HG02852 (cell line): ENCODE measurements around the gene EHD4.

ENCODE experiments used
- ATAC-seq: cut with Tn5 transposase; IDR thresholded peaks from one replicate; pipeline ENCODE4 v1.9.1; 2021; ENCODE audit warnings: mild to moderate bottlenecking, moderate library complexity; ENCODE audit not compliant: unreplicated experiment

EHD4 gene

GRCh38 chr15:41899854-41900442 lies 72.4 kb downstream of the EHD4 start:
- ATAC-seq: no peak

GRCh38 chr15:41897363-41897799 lies 75.0 kb downstream of the EHD4 start:
- ATAC-seq: no peak

GRCh38 chr15:41896566-41896965 lies 75.8 kb downstream of the EHD4 start:
- no peak for ATAC-seq

- ATAC-seq: no peak
Observed at GRCh38 chr15:41895957-41896356, 76.4 kb downstream of the EHD4 start.

GRCh38 chr15:41895491-41895890 lies 76.9 kb downstream of the EHD4 start:
- ATAC-seq: no peak

- peak; percentile 96 for ATAC-seq
Observed at GRCh38 chr15:41894791-41895463, 77.4 kb downstream of the EHD4 start.

GRCh38 chr15:41894251-41894790 lies 78.0 kb downstream of the EHD4 start:
- no peak for ATAC-seq

- ATAC-seq: no peak
Observed at GRCh38 chr15:41893422-41894250, 78.7 kb downstream of the EHD4 start, which contains the start of gene SPTBN5. TSS of gene SPTBN5 (minus strand) at chr15:41894053. CDS start at chr15:41893497, 556 bp downstream.

- ATAC-seq: no peak
Observed at GRCh38 chr15:41892621-41893421, 79.5 kb downstream of the EHD4 start.

GRCh38 chr15:41891946-41892345 lies 80.4 kb downstream of the EHD4 start:
- ATAC-seq: no peak

GRCh38 chr15:41891226-41891625 lies 81.1 kb downstream of the EHD4 start:
- no peak for ATAC-seq

GRCh38 chr15:41890050-41890690 lies 82.2 kb downstream of the EHD4 start:
- no peak for ATAC-seq

- no peak for ATAC-seq
Observed at GRCh38 chr15:41888662-41889253, 83.6 kb downstream of the EHD4 start.

- no peak for ATAC-seq
Observed at GRCh38 chr15:41887893-41888292, 84.5 kb downstream of the EHD4 start.

- no peak for ATAC-seq
Observed at GRCh38 chr15:41887161-41887560, 85.2 kb downstream of the EHD4 start.

- ATAC-seq: no peak
Observed at GRCh38 chr15:41886741-41887140, 85.6 kb downstream of the EHD4 start.

- no peak for ATAC-seq
Observed at GRCh38 chr15:41885841-41886240, 86.5 kb downstream of the EHD4 start.

GRCh38 chr15:41885321-41885720 lies 87.0 kb downstream of the EHD4 start:
- ATAC-seq: no peak

- no peak for ATAC-seq
Observed at GRCh38 chr15:41884458-41884857, 87.9 kb downstream of the EHD4 start.

GRCh38 chr15:41883484-41883825 lies 88.9 kb downstream of the EHD4 start:
- no peak for ATAC-seq
